GM23338 (cell line): ENCODE results near the gene CSTB. TPM values are rescaled to one million over a fixed set of nuclear protein-coding genes. Genes with fewer than 3 reads are reported as not detected.
A peak's percentile ranks its signal among the peaks of the same experiment; 100 is the strongest.

ENCODE experiments used
- ATAC-seq: fragments of 200-7000 bp; cut with Tn5 transposase; 3 replicates; pipeline ENCODE4 v1.9.1; 2020
- DNase-seq: peaks from one replicate; pipeline ENCODE4 v3.0.0-alpha.2; 2015; ENCODE audit warnings: low spot score
- H2AFZ ChIP-seq: fragments of 200-600 bp; sonication (generic); 2 replicates; pipeline ENCODE4 v1.8.0; 2016; ENCODE audit warnings: antibody characterized with exemption, mild to moderate bottlenecking, moderate library complexity
- H3F3A ChIP-seq: fragments of 200-600 bp; sonication (generic); replicated peaks from 2 replicates; pipeline ENCODE4 v1.8.0; 2017; ENCODE audit warnings: antibody characterized with exemption, mixed run types, low read depth
- H3K27ac ChIP-seq: fragments of 200-600 bp; sonication (generic); 2 replicates; pipeline ENCODE4 v1.6.1; 2016; ENCODE audit warnings: low read depth
- H3K27me3 ChIP-seq: fragments of 200-600 bp; sonication (generic); 2 replicates; pipeline ENCODE4 v1.8.0; 2016; ENCODE audit warnings: mild to moderate bottlenecking, mixed run types, moderate library complexity; ENCODE audit not compliant: insufficient read depth
- H3K36me3 ChIP-seq: fragments of 200-600 bp; sonication (generic); 2 replicates; pipeline ENCODE4 v1.8.0; 2016; ENCODE audit warnings: mild to moderate bottlenecking; ENCODE audit not compliant: insufficient read depth
- H3K4me1 ChIP-seq: fragments of 200-600 bp; sonication (generic); 2 replicates; pipeline ENCODE4 v1.8.0; 2016; ENCODE audit warnings: mild to moderate bottlenecking, moderate library complexity; ENCODE audit not compliant: insufficient read depth
- H3K4me2 ChIP-seq: fragments of 200-600 bp; sonication (generic); 2 replicates; pipeline ENCODE4 v1.7.1; 2017; ENCODE audit warnings: mixed run types
- H3K4me3 ChIP-seq: fragments of 200-600 bp; sonication (generic); 2 replicates; pipeline ENCODE4 v1.6.1; 2016; ENCODE audit warnings: mixed run types
- H3K79me2 ChIP-seq: fragments of 200-600 bp; sonication (generic); replicated peaks from 2 replicates; pipeline ENCODE4 v1.8.0; 2017; ENCODE audit warnings: mild to moderate bottlenecking; ENCODE audit not compliant: insufficient read depth
- H3K9me2 ChIP-seq: fragments of 200-600 bp; sonication (generic); 2 replicates; pipeline ENCODE4 v1.8.0; 2017; ENCODE audit not compliant: insufficient read depth
- H4K20me1 ChIP-seq: fragments of 200-600 bp; sonication (generic); replicated peaks from 2 replicates; pipeline ENCODE4 v1.8.0; 2017; ENCODE audit warnings: mild to moderate bottlenecking; ENCODE audit not compliant: insufficient read depth
- H3K27ac Mint-ChIP-seq: 2 replicates; pipeline ENCODE4 v1.8.0; 2020; ENCODE audit warnings: inconsistent platforms, mild to moderate bottlenecking, moderate library complexity, mixed read lengths
- H3K27me3 Mint-ChIP-seq: 3 replicates; pipeline ENCODE4 v1.8.0; 2022; ENCODE audit warnings: low read depth, mild to moderate bottlenecking, moderate library complexity, mixed read lengths, inconsistent platforms; ENCODE audit not compliant: insufficient read depth, poor library complexity
- H3K36me3 Mint-ChIP-seq: 3 replicates; pipeline ENCODE4 v1.8.0; 2021; ENCODE audit warnings: low read depth, mild to moderate bottlenecking, inconsistent platforms, moderate library complexity, mixed read lengths
- H3K4me1 Mint-ChIP-seq: 3 replicates; pipeline ENCODE4 v1.8.0; 2020; ENCODE audit warnings: mild to moderate bottlenecking, inconsistent platforms, mixed read lengths
- H3K4me3 Mint-ChIP-seq: 3 replicates; pipeline ENCODE4 v1.8.0; 2021; ENCODE audit warnings: moderate library complexity, mild to moderate bottlenecking, inconsistent platforms, mixed read lengths
- H3K9me3 Mint-ChIP-seq: 3 replicates; pipeline ENCODE4 v1.8.0; 2020; ENCODE audit warnings: moderate library complexity, mild to moderate bottlenecking, inconsistent platforms, mixed read lengths
- CREB1 ChIP-seq: fragments of 250-450 bp; sonication (Bioruptor Pico); IDR thresholded peaks from 2 replicates; pipeline ENCODE4 v1.5.0; 2020; ENCODE audit warnings: low read depth, mild to moderate bottlenecking, moderate library complexity
- ETS1 ChIP-seq: IDR thresholded peaks from 2 replicates; pipeline ENCODE4 v1.6.1; 2016; ENCODE audit warnings: antibody characterized with exemption
- EZH2 ChIP-seq: fragments of 200-600 bp; sonication (generic); IDR thresholded peaks from one replicate; pipeline ENCODE4 v1.8.0; 2017; ENCODE audit warnings: antibody characterized with exemption, mild to moderate bottlenecking, low read depth; ENCODE audit not compliant: unreplicated experiment
- EZH2phosphoT487 ChIP-seq: fragments of 200-600 bp; sonication (generic); IDR thresholded peaks from one replicate; pipeline ENCODE4 v1.8.1; 2018; ENCODE audit warnings: antibody characterized with exemption; ENCODE audit not compliant: unreplicated experiment
- JUNB ChIP-seq: IDR thresholded peaks from one replicate; pipeline ENCODE4 v1.6.1; 2016; ENCODE audit warnings: antibody characterized with exemption; ENCODE audit not compliant: unreplicated experiment
- NANOG ChIP-seq: IDR thresholded peaks from 2 replicates; pipeline ENCODE4 v1.6.1; 2016; ENCODE audit warnings: antibody characterized with exemption, borderline replicate concordance
- POLR2AphosphoS5 ChIP-seq: IDR thresholded peaks from 2 replicates; pipeline ENCODE4 v1.6.1; 2016; ENCODE audit warnings: antibody characterized with exemption, low read depth
- STAT1 ChIP-seq: IDR thresholded peaks from one replicate; pipeline ENCODE4 v1.6.1; 2016; ENCODE audit warnings: antibody characterized with exemption; ENCODE audit not compliant: unreplicated experiment
- ZNF114 ChIP-seq: fragments of 250-450 bp; sonication (Bioruptor Pico); IDR thresholded peaks from 2 replicates; pipeline ENCODE4 v1.5.0; 2020; ENCODE audit warnings: mild to moderate bottlenecking, moderate library complexity
- ZNF331 ChIP-seq: fragments of 250-450 bp; sonication (Bioruptor Pico); IDR thresholded peaks from 2 replicates; pipeline ENCODE4 v1.5.0; 2020; ENCODE audit warnings: low read depth, mild to moderate bottlenecking, moderate library complexity
- polyA plus RNA-seq: library from polyadenylated mRNA; unstranded; fragments of >200 nt; fragmentation: Nextera tagmentation; extraction: Ambion mirVana; gene quantifications from 2 replicates; pipeline ENCODE4 v1.2.1, GENCODE V29; 2016
- total RNA-seq: library from RNA; depleted of rRNA; stranded (reverse); fragments of >200 nt; shearing (Covaris generic); gene quantifications from 2 replicates; pipeline ENCODE4 v1.2.3, GENCODE V29; 2014
- TF ChIP-seq, protein P1 (sequence below): fragments of 250-450 bp; sonication (Bioruptor Pico); IDR thresholded peaks from 2 replicates; pipeline ENCODE4 v1.5.0; 2020; ENCODE audit warnings: mild to moderate bottlenecking, moderate library complexity
- TF ChIP-seq, protein P2 (sequence below): IDR thresholded peaks from one replicate; pipeline ENCODE4 v1.6.1; 2018; ENCODE audit warnings: antibody characterized with exemption; ENCODE audit not compliant: unreplicated experiment

The CSTB gene
- total and polyA plus RNA-seq, 2 experiments from 2014 or later = 10.0 to 142 TPM

- no peak overlapping the region for H3K4me2 ChIP-seq
- H4K20me1 ChIP-seq = peaks cover 8% of the 10 kb centered on the region
- DNase-seq (no peak), ATAC-seq (no peak)
- H3K4me3 ChIP-seq = no peak overlapping the region
- H3K36me3 ChIP-seq = no peaks in the 10 kb centered on the region
- peaks cover 6% of the 10 kb centered on the region; the same call in 1 of the 2 replicates for H3F3A ChIP-seq
- no peak overlapping the region for H3K4me3 Mint-ChIP-seq
- no peaks in the 10 kb centered on the region for H3K9me2 ChIP-seq
- H3K27ac ChIP-seq = no peak overlapping the region
- TF ChIP-seq ZNF331 (CRISPR knock-in tag) = no peak
- TF ChIP-seq ZNF114 = no peak
- no peak for TF ChIP-seq CREB1 (CRISPR knock-in tag)
- TF ChIP-seq EZH2phosphoT487 = no peak
- TF ChIP-seq JUNB = no peak
- TF ChIP-seq ETS1 = no peak
- no peak for TF ChIP-seq EZH2
- TF ChIP-seq NANOG = no peak
- no peak for TF ChIP-seq STAT1
- TF ChIP-seq, protein P1, sequence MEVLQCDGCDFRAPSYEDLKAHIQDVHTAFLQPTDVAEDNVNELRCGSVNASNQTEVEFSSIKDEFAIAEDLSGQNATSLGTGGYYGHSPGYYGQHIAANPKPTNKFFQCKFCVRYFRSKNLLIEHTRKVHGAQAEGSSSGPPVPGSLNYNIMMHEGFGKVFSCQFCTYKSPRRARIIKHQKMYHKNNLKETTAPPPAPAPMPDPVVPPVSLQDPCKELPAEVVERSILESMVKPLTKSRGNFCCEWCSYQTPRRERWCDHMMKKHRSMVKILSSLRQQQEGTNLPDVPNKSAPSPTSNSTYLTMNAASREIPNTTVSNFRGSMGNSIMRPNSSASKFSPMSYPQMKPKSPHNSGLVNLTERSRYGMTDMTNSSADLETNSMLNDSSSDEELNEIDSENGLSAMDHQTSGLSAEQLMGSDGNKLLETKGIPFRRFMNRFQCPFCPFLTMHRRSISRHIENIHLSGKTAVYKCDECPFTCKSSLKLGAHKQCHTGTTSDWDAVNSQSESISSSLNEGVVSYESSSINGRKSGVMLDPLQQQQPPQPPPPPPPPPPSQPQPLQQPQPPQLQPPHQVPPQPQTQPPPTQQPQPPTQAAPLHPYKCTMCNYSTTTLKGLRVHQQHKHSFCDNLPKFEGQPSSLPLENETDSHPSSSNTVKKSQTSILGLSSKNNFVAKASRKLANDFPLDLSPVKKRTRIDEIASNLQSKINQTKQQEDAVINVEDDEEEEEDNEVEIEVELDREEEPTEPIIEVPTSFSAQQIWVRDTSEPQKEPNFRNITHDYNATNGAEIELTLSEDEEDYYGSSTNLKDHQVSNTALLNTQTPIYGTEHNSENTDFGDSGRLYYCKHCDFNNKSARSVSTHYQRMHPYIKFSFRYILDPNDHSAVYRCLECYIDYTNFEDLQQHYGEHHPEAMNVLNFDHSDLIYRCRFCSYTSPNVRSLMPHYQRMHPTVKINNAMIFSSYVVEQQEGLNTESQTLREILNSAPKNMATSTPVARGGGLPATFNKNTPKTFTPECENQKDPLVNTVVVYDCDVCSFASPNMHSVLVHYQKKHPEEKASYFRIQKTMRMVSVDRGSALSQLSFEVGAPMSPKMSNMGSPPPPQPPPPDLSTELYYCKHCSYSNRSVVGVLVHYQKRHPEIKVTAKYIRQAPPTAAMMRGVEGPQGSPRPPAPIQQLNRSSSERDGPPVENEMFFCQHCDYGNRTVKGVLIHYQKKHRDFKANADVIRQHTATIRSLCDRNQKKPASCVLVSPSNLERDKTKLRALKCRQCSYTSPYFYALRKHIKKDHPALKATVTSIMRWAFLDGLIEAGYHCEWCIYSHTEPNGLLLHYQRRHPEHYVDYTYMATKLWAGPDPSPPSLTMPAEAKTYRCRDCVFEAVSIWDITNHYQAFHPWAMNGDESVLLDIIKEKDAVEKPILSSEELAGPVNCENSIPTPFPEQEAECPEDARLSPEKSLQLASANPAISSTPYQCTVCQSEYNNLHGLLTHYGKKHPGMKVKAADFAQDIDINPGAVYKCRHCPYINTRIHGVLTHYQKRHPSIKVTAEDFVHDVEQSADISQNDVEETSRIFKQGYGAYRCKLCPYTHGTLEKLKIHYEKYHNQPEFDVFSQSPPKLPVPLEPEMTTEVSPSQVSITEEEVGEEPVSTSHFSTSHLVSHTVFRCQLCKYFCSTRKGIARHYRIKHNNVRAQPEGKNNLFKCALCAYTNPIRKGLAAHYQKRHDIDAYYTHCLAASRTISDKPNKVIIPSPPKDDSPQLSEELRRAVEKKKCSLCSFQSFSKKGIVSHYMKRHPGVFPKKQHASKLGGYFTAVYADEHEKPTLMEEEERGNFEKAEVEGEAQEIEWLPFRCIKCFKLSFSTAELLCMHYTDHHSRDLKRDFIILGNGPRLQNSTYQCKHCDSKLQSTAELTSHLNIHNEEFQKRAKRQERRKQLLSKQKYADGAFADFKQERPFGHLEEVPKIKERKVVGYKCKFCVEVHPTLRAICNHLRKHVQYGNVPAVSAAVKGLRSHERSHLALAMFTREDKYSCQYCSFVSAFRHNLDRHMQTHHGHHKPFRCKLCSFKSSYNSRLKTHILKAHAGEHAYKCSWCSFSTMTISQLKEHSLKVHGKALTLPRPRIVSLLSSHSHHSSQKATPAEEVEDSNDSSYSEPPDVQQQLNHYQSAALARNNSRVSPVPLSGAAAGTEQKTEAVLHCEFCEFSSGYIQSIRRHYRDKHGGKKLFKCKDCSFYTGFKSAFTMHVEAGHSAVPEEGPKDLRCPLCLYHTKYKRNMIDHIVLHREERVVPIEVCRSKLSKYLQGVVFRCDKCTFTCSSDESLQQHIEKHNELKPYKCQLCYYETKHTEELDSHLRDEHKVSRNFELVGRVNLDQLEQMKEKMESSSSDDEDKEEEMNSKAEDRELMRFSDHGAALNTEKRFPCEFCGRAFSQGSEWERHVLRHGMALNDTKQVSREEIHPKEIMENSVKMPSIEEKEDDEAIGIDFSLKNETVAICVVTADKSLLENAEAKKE (CRISPR knock-in tag) = no peak
- TF ChIP-seq, protein P2, sequence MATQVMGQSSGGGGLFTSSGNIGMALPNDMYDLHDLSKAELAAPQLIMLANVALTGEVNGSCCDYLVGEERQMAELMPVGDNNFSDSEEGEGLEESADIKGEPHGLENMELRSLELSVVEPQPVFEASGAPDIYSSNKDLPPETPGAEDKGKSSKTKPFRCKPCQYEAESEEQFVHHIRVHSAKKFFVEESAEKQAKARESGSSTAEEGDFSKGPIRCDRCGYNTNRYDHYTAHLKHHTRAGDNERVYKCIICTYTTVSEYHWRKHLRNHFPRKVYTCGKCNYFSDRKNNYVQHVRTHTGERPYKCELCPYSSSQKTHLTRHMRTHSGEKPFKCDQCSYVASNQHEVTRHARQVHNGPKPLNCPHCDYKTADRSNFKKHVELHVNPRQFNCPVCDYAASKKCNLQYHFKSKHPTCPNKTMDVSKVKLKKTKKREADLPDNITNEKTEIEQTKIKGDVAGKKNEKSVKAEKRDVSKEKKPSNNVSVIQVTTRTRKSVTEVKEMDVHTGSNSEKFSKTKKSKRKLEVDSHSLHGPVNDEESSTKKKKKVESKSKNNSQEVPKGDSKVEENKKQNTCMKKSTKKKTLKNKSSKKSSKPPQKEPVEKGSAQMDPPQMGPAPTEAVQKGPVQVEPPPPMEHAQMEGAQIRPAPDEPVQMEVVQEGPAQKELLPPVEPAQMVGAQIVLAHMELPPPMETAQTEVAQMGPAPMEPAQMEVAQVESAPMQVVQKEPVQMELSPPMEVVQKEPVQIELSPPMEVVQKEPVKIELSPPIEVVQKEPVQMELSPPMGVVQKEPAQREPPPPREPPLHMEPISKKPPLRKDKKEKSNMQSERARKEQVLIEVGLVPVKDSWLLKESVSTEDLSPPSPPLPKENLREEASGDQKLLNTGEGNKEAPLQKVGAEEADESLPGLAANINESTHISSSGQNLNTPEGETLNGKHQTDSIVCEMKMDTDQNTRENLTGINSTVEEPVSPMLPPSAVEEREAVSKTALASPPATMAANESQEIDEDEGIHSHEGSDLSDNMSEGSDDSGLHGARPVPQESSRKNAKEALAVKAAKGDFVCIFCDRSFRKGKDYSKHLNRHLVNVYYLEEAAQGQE = no peak
- TF ChIP-seq POLR2AphosphoS5 = no peak
- peaks cover 21% of the 10 kb centered on the region for H3K4me1 Mint-ChIP-seq
- H2AFZ ChIP-seq = no peak overlapping the region
- H3K9me3 Mint-ChIP-seq = no peaks in the 10 kb centered on the region; the same call in 2 of the 3 replicates
- H3K27me3 ChIP-seq = no peaks in the 10 kb centered on the region
- peaks cover 10% of the 10 kb centered on the region for H3K36me3 Mint-ChIP-seq
- H3K79me2 ChIP-seq = peaks cover 23% of the 10 kb centered on the region
- peaks cover 15% of the 10 kb centered on the region for H3K27me3 Mint-ChIP-seq
- H3K4me1 ChIP-seq = 0 out of 2 replicates have a peak, but pooled peaks cover under 1% of the 10 kb centered on the region
- 0 out of 2 replicates have a peak overlapping the region, but pooled peaks have one; percentile 36 for H3K27ac Mint-ChIP-seq
These were observed 40.6 kb downstream of the CSTB start for GRCh38 chr21:43735236-43736091.
